Mesendoderm (in vitro differentiated cells): ENCODE measurements around the gene MYOCOS.

Source experiments
- DNase-seq: peaks from one replicate; pipeline ENCODE4 v3.0.0; 2013
- H2AK5ac ChIP-seq: 2 replicates; pipeline ENCODE4 v1.6.1; 2013; ENCODE audit warnings: low read length, inconsistent platforms
- H2BK120ac ChIP-seq: 2 replicates; pipeline ENCODE4 v1.6.1; 2013; ENCODE audit warnings: low read depth, mild to moderate bottlenecking, low read length, moderate library complexity, mixed read lengths
- H2BK15ac ChIP-seq: replicated peaks from 2 replicates; pipeline ENCODE4 v1.6.1; 2013; ENCODE audit warnings: low read depth, mild to moderate bottlenecking, moderate library complexity
- H2BK5ac ChIP-seq: 2 replicates; pipeline ENCODE4 v1.6.1; 2013; ENCODE audit warnings: low read length, inconsistent platforms
- H3K18ac ChIP-seq: 2 replicates; pipeline ENCODE4 v1.6.1; 2013; ENCODE audit warnings: mild to moderate bottlenecking, low read length, mixed read lengths
- H3K23ac ChIP-seq: one replicate; pipeline ENCODE4 v1.6.1; 2013; ENCODE audit warnings: low read length
- H3K27ac ChIP-seq: 2 replicates; pipeline ENCODE4 v1.5.1; 2013; ENCODE audit warnings: low read depth, mild to moderate bottlenecking, inconsistent platforms, low read length, moderate library complexity
- H3K27me3 ChIP-seq: 2 replicates; pipeline ENCODE4 v1.6.1; 2013; ENCODE audit warnings: low read length, control low read depth, mild to moderate bottlenecking, inconsistent platforms; ENCODE audit not compliant: insufficient read depth, poor library complexity
- H3K36me3 ChIP-seq: 2 replicates; pipeline ENCODE4 v1.6.1; 2013; ENCODE audit warnings: low read length, inconsistent platforms; ENCODE audit not compliant: control insufficient read depth, insufficient read depth
- H3K4ac ChIP-seq: one replicate; pipeline ENCODE4 v1.6.1; 2013; ENCODE audit warnings: low read depth, mild to moderate bottlenecking, low read length, moderate library complexity
- H3K4me1 ChIP-seq: 2 replicates; pipeline ENCODE4 v1.6.1; 2013; ENCODE audit warnings: low read depth, low read length, inconsistent platforms; ENCODE audit not compliant: control insufficient read depth
- H3K4me2 ChIP-seq: 2 replicates; pipeline ENCODE4 v1.6.1; 2013; ENCODE audit warnings: low read length
- H3K4me3 ChIP-seq: 2 replicates; pipeline ENCODE4 v1.5.1; 2013; ENCODE audit warnings: mild to moderate bottlenecking, low read length
- H3K56ac ChIP-seq: one replicate; pipeline ENCODE4 v1.6.1; 2013; ENCODE audit warnings: low read length
- H3K79me1 ChIP-seq: 2 replicates; pipeline ENCODE4 v1.6.1; 2013; ENCODE audit warnings: low read length, inconsistent platforms
- H3K79me2 ChIP-seq: 2 replicates; pipeline ENCODE4 v1.6.1; 2013; ENCODE audit warnings: mild to moderate bottlenecking, low read length; ENCODE audit not compliant: control insufficient read depth, insufficient read depth
- H3K9ac ChIP-seq: 2 replicates; pipeline ENCODE4 v1.6.1; 2013; ENCODE audit warnings: low read length, inconsistent platforms
- H4K5ac ChIP-seq: one replicate; pipeline ENCODE4 v1.6.1; 2013; ENCODE audit warnings: low read length
- H4K8ac ChIP-seq: one replicate; pipeline ENCODE4 v1.6.1; 2013; ENCODE audit warnings: low read depth, mild to moderate bottlenecking, control low read depth, low read length, moderate library complexity
- WGBS: extraction: QIAGEN DNeasy Blood & Tissue Kit; methylation state at CpG from one replicate; pipeline ENCODE4 v1.1.7; 2013; ENCODE audit warnings: low lambda C conversion rate, missing lambda C conversion rate; ENCODE audit not compliant: insufficient coverage; ENCODE audit errors: extremely low coverage; 5-methylcytosine and 5-hydroxymethylcytosine counted together

Gene MYOCOS

DNA sequence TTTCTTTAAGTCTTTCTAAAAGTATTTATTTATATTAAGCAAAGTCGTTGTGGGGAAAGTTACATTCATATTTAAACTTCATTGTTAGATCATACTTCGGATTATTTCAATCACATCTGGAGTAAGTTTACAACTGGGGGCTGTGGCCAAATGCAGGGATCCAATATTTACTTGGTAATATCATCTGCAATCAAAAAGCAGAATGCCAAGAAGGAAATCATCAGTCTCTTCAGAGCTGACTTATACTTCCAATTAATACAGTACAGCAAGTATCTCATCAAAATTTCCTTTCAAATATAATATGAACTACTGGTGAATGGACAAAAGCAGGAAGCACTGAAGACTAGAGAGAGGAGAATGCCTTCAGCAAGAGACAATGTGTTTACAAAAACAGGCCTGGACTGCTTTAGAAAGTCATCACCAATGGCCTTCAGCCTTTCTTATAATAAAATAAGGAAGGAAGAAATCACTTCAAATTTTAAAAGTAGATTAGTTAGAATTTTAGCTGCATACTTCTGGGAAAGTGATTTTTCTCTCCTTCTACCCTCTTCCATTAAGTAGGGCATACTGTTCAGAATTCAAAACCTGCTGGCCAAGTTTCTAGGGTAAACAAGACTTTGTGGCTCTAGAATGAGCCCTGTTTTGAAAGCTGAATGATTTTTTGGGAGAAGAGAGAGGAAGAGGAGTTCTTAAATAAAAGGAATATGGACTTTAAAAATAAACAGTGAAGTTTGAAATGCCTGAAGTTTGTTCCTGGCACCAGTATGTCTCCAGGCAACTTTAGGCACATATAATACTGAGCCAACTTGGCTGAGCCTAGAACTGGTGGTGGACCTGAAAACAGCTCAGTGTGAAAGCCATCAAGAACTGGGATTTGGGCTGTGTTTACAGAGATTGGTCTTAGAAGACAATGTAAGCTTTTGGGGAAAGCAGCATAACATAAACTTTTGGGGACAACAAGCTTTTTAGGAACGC lies 52.7 kb downstream of the MYOCOS start:
- no peak overlapping the region for H3K23ac ChIP-seq
- DNase-seq: no peak
- H3K4me3 ChIP-seq: no peak overlapping the region
- H3K27ac ChIP-seq: no peak overlapping the region
- H2AK5ac ChIP-seq: no peak overlapping the region
- H3K79me2 ChIP-seq: no peaks in the 10 kb centered on the region
- H3K56ac ChIP-seq: no peak overlapping the region
- no peak overlapping the region for H3K4me2 ChIP-seq
- no peak overlapping the region for H2BK120ac ChIP-seq
- H3K79me1 ChIP-seq: no peaks in the 10 kb centered on the region
- H3K4ac ChIP-seq: no peak overlapping the region
- H3K4me1 ChIP-seq: no peaks in the 10 kb centered on the region
- H4K5ac ChIP-seq: no peak overlapping the region
- no peaks in the 10 kb centered on the region for H3K27me3 ChIP-seq
- no peaks in the 10 kb centered on the region for H3K36me3 ChIP-seq
- H4K8ac ChIP-seq: no peak overlapping the region
- H2BK15ac ChIP-seq: no peak overlapping the region
- no peak overlapping the region for H2BK5ac ChIP-seq
- H3K9ac ChIP-seq: no peak overlapping the region
- H3K18ac ChIP-seq: no peak overlapping the region
- no CpG with 5 or more reads among the region's 3 CpGs for WGBS
